Astrocyte (in vitro differentiated cells and primary cell): ENCODE data around the gene TIMM29. TPM values are rescaled to one million over a fixed set of nuclear protein-coding genes. Genes with fewer than 3 reads are reported as not detected.
A peak's percentile ranks its signal among the peaks of the same experiment; 100 is the strongest.

Experiments
- DNase-seq: peaks from one replicate; pipeline ENCODE4 v3.0.0-alpha.2; 2010; ENCODE audit warnings: low read depth
- FAIRE-seq: peaks from 2 replicates; lab custom pipeline; 2011; peaks lifted over from hg19 to GRCh38; lab: Jason Lieb, UNC
- H2AFZ ChIP-seq: 2 replicates; pipeline ENCODE4 v1.6.0; 2012; ENCODE audit warnings: low read depth, low read length, inconsistent platforms
- H3K27ac ChIP-seq: 2 replicates; pipeline ENCODE4 v1.5.1; 2011; ENCODE audit warnings: low read depth, low read length, inconsistent platforms
- H3K27me3 ChIP-seq: 2 replicates; pipeline ENCODE4 v1.6.0; 2011; ENCODE audit warnings: low read length, inconsistent platforms; ENCODE audit not compliant: insufficient read depth
- H3K36me3 ChIP-seq: 2 replicates; pipeline ENCODE4 v1.5.1; 2011; ENCODE audit warnings: low read length, inconsistent platforms; ENCODE audit not compliant: insufficient read depth
- H3K4me1 ChIP-seq: 2 replicates; pipeline ENCODE4 v1.5.1; 2011; ENCODE audit warnings: low read length, inconsistent platforms; ENCODE audit not compliant: insufficient read depth
- H3K4me2 ChIP-seq: 2 replicates; pipeline ENCODE4 v1.6.0; 2012; ENCODE audit warnings: low read length, inconsistent platforms
- H3K4me3 ChIP-seq: 2 replicates; pipeline ENCODE4 v1.5.1; 2011; ENCODE audit warnings: low read depth, mild to moderate bottlenecking, low read length, inconsistent platforms; ENCODE audit not compliant: insufficient read depth
- H3K79me2 ChIP-seq: 2 replicates; pipeline ENCODE4 v1.6.0; 2012; ENCODE audit warnings: mild to moderate bottlenecking, low read length, inconsistent platforms; ENCODE audit not compliant: insufficient read depth
- H3K9ac ChIP-seq: 2 replicates; pipeline ENCODE4 v1.6.0; 2012; ENCODE audit warnings: mild to moderate bottlenecking, low read length, inconsistent platforms
- H3K9me3 ChIP-seq: 2 replicates; pipeline ENCODE4 v1.5.1; 2012; ENCODE audit warnings: low read depth, mild to moderate bottlenecking, low read length, inconsistent platforms; ENCODE audit not compliant: insufficient read depth
- H4K20me1 ChIP-seq: 2 replicates; pipeline ENCODE4 v1.6.0; 2012; ENCODE audit warnings: low read length, inconsistent platforms; ENCODE audit not compliant: insufficient read depth
- H3K27ac Mint-ChIP-seq: one replicate; pipeline ENCODE4 v1.8.0; 2021; ENCODE audit warnings: mild to moderate bottlenecking, mixed read lengths; ENCODE audit not compliant: unreplicated experiment
- H3K27me3 Mint-ChIP-seq: one replicate; pipeline ENCODE4 v1.8.0; 2021; ENCODE audit warnings: low read depth, mixed read lengths; ENCODE audit not compliant: unreplicated experiment
- H3K36me3 Mint-ChIP-seq: one replicate; pipeline ENCODE4 v1.8.0; 2021; ENCODE audit warnings: low read depth, mixed read lengths; ENCODE audit not compliant: unreplicated experiment
- H3K4me1 Mint-ChIP-seq: one replicate; pipeline ENCODE4 v1.8.0; 2021; ENCODE audit warnings: low read depth, mixed read lengths; ENCODE audit not compliant: unreplicated experiment
- H3K4me3 Mint-ChIP-seq: one replicate; pipeline ENCODE4 v1.8.0; 2021; ENCODE audit warnings: mild to moderate bottlenecking, moderate library complexity, mixed read lengths; ENCODE audit not compliant: unreplicated experiment
- H3K9me3 Mint-ChIP-seq: one replicate; pipeline ENCODE4 v1.8.0; 2021; ENCODE audit warnings: mild to moderate bottlenecking, mixed read lengths; ENCODE audit not compliant: unreplicated experiment
- CTCF ChIP-seq: IDR thresholded peaks from 2 replicates; pipeline ENCODE4 v1.5.1; 2011; ENCODE audit warnings: low read depth, mild to moderate bottlenecking, inconsistent platforms, low read length, moderate library complexity; ENCODE audit not compliant: insufficient read depth
- EZH2 ChIP-seq: IDR thresholded peaks from 2 replicates; pipeline ENCODE4 v1.6.1; 2012; ENCODE audit warnings: mild to moderate bottlenecking, low read length, inconsistent platforms; ENCODE audit not compliant: insufficient read depth
- total RNA-seq: library from RNA; stranded (reverse); gene quantifications from 2 replicates; pipeline ENCODE4 v1.2.1, GENCODE V29; 2021

The TIMM29 gene
- total RNA-seq, 1 donor from 2014 or later, result 28.9 TPM

DNA sequence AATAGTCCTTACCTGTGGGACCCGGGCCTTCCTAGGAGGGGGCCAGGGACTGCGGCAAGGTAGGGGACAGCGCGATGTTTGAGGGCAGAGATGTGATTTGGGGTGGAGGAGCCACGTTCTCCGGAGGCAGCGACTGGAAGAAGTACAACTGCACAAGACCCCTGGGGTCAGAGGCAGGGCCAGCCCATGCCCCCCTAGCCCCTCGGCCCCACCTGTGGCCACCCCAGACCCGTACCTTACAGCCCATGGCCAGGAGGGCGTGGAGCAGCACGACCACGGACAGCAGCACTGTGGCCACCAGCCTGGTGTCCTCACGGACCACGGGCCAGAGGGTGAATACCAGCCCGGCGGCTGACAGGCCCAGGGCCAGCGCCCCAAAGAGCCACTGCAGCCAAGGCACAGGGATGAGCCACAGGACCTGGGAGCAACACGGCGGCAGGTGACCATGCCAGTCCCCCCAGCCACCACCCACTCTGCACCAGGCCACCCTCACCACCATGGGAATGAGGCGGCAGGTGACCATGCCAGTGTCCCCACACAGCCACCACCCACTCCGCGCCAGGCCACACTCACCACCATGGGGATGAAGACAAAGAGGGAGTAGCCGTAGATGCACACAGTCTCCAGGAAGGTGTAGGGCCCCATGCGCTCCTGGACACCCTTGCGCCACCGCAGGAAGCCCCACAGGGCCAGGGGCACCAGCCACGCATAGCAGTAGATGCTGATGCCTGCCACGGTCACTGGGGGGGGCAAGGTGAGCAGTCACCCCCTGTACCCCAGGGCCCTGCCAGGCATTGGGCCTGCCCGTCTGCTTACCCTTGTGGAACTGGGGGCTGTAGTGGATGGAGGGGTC lies 5.1 kb upstream of the TIMM29 start:
- Histone ChIP-seq H3K9ac (no peak overlapping the region), H3K27ac (no peak overlapping the region), H4K20me1 (peaks cover 28% of the 10 kb centered on the region), H2AFZ (no peak overlapping the region), H3K79me2 (peaks cover 22% of the 10 kb centered on the region), H3K27me3 (no peaks in the 10 kb centered on the region), H3K4me1 (peaks cover 8% of the 10 kb centered on the region), H3K4me2 (no peak overlapping the region), H3K36me3 (peaks cover 13% of the 10 kb centered on the region), H3K4me3 (no peak overlapping the region), H3K9me3 (no peaks in the 10 kb centered on the region)
- H3K4me1 Mint-ChIP-seq, result peaks cover 8% of the 10 kb centered on the region
- no peaks in the 10 kb centered on the region for H3K27me3 Mint-ChIP-seq
- TF ChIP-seq CTCF, result no peak
- no peak for TF ChIP-seq EZH2
- H3K4me3 Mint-ChIP-seq, result no peak overlapping the region
- no peaks in the 10 kb centered on the region for H3K9me3 Mint-ChIP-seq
- FAIRE-seq (no peak), DNase-seq (no peak)
- H3K36me3 Mint-ChIP-seq, result peaks cover 4% of the 10 kb centered on the region
- no peak overlapping the region for H3K27ac Mint-ChIP-seq

GRCh38 chr19:10924597-10924996 lies 4.0 kb upstream of the TIMM29 start:
- H3K4me3 Mint-ChIP-seq, result no peak overlapping the region
- H3K9me3 ChIP-seq, result no peaks in the 10 kb centered on the region
- peaks cover 4% of the 10 kb centered on the region for H3K36me3 Mint-ChIP-seq
- peaks cover 30% of the 10 kb centered on the region for H3K79me2 ChIP-seq
- no peaks in the 10 kb centered on the region for H3K27me3 ChIP-seq
- H3K9ac ChIP-seq, result no peak overlapping the region
- no peak overlapping the region for H3K4me3 ChIP-seq
- TF ChIP-seq CTCF, result no peak
- TF ChIP-seq EZH2, result no peak
- no peak overlapping the region for H3K27ac ChIP-seq
- FAIRE-seq, result no peak
- no peaks in the 10 kb centered on the region for H3K27me3 Mint-ChIP-seq
- H3K27ac Mint-ChIP-seq, result peak overlapping the region; percentile 47
- no peak for DNase-seq
- H2AFZ ChIP-seq, result no peak overlapping the region
- H4K20me1 ChIP-seq, result peaks cover 29% of the 10 kb centered on the region
- H3K4me1 ChIP-seq, result peaks cover 13% of the 10 kb centered on the region
- peaks cover 6% of the 10 kb centered on the region for H3K36me3 ChIP-seq
- no peak overlapping the region for H3K4me2 ChIP-seq
- peaks cover 8% of the 10 kb centered on the region for H3K4me1 Mint-ChIP-seq
- no peaks in the 10 kb centered on the region for H3K9me3 Mint-ChIP-seq
